Keratinocyte (primary cell): ENCODE results near the gene RDH13.
"Not testable (repeated sequence)": the region's sequence is repeated elsewhere in the genome, so short reads cannot be mapped to it uniquely, and the experiment has no call there.

Experiments
- CTCF ChIP-seq, 3 experiments: IDR thresholded peaks in 1 of 3; conservative IDR thresholded peaks in 1 of 3; optimal IDR thresholded peaks in 1 of 3; 2 replicates in 2 of 3; 3 replicates in 1 of 3; pipeline versions ENCODE3 to v1.5.1; 2011; ENCODE audit warnings: low read length in 3 of 3, mild to moderate bottlenecking in 3 of 3, moderate library complexity in 2 of 3, control low read depth in 1 of 3, inconsistent platforms in 1 of 3; ENCODE audit not compliant: insufficient read depth in 2 of 3; ENCODE audit errors: extremely low read depth in 1 of 3
- EZH2 ChIP-seq: IDR thresholded peaks from one replicate; pipeline ENCODE4 v1.6.1; 2012; ENCODE audit warnings: inconsistent platforms, mild to moderate bottlenecking, low read length, moderate library complexity

GRCh38 chr19:55027140-55027471 lies 35.8 kb downstream of the RDH13 start:
- not testable (repeated sequence) for TF ChIP-seq CTCF (optimal IDR thresholded peaks at IDR 0.05 in 1 of 3, IDR thresholded peaks at IDR 0.05 in 1 of 3, conservative IDR thresholded peaks at IDR 0.05 in 1 of 3; ENCODE audit: extremely low read depth in 1 of 3, insufficient read depth in 2 of 3, low read length in 3 of 3); EZH2
